Choroid plexus epithelial cell (primary cell): Measurements from ENCODE around the gene SVOP.
"Not testable (repeated sequence)": the region's sequence is repeated elsewhere in the genome, so short reads cannot be mapped to it uniquely, and the experiment has no call there.

ENCODE experiments used
- DNase-seq: peaks from one replicate; pipeline ENCODE4 v3.0.0-alpha.2; 2010; ENCODE audit warnings: low read depth
- H3K4me3 ChIP-seq: 2 replicates; pipeline ENCODE4 v1.5.1; 2011; ENCODE audit warnings: low read depth, mild to moderate bottlenecking, control low read depth, low read length, moderate library complexity
- TF ChIP-seq, protein P1 (sequence below): conservative IDR thresholded peaks from 2 replicates; pipeline ENCODE4 v1.5.1; 2011; ENCODE audit warnings: low read depth, mild to moderate bottlenecking, control low read depth, inconsistent platforms, low read length, moderate library complexity

The SVOP gene

DNA sequence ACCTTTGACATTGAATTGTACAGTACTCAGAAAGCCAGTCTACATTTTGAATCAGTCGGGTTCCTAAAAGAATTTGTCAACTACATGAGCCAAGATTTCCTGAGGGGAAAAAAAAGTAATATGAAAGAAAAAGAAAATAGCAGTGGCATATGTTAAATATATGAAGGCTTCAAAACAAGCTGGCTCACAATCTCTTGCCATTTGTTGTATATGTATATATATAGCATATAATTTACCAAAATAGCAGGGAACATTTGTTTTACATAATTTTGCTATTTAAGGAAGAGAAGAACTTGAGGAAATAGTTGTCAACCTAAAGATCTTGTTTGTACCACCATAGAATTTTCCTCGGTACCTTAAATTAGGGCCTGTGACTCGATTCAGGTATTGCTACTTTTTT lies 16.9 kb downstream of the SVOP start:
- no peak for DNase-seq
- no peak overlapping the region for H3K4me3 ChIP-seq
- TF ChIP-seq, protein P1, sequence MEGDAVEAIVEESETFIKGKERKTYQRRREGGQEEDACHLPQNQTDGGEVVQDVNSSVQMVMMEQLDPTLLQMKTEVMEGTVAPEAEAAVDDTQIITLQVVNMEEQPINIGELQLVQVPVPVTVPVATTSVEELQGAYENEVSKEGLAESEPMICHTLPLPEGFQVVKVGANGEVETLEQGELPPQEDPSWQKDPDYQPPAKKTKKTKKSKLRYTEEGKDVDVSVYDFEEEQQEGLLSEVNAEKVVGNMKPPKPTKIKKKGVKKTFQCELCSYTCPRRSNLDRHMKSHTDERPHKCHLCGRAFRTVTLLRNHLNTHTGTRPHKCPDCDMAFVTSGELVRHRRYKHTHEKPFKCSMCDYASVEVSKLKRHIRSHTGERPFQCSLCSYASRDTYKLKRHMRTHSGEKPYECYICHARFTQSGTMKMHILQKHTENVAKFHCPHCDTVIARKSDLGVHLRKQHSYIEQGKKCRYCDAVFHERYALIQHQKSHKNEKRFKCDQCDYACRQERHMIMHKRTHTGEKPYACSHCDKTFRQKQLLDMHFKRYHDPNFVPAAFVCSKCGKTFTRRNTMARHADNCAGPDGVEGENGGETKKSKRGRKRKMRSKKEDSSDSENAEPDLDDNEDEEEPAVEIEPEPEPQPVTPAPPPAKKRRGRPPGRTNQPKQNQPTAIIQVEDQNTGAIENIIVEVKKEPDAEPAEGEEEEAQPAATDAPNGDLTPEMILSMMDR, result no peak

DNA sequence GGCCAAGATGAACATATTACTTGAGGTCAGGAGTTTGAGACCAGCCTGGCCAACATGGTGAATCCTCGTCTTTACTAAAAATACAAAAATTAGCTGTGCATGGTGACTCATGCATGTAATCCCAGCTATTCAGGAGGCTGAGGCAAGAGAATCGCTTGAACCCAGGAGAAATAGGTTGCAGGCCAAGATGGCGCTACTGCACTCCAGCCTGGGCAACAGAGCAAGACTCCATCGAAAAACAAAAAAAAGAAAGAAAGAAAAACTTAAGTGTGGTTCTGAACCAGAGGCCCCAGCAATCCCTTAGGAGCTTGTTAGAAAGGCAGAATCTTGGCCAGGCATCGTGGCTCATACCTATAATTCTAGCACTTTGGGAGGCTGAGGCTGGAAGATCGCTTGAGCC lies 24.5 kb downstream of the SVOP start:
- TF ChIP-seq, protein P1, result no peak
- DNase-seq, result no peak

DNA sequence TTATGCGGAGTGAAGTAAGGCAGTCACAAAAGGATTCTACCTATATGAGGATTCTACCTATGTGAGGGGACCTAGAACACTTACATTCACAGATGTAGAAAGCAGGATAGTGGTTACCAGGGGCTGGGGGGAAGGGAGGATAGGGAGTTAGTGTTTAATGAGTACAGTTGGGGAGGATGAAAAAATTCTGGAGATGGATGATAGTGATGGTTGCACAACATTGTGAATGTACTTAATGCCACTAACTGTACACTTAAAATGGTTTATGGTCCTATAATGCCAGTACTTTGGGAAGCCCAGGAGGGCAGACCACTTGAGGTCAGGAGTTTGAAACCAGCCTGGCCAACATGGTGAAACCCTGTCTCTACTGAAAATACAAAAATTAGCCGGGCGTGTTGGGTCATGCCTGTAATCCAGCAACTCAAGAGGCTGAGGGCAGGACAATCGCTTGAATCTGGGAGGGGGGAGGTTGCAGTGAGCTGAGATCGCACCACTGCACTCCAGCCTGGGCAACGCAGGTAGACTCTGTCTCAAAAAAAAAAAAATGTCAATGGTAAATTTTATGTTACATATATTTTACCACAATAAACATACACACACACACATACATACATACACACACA lies 25.4 kb downstream of the SVOP start:
- no peak overlapping the region for H3K4me3 ChIP-seq

More for the DNA sequence above, 24.5 kb downstream of the SVOP start:
- H3K4me3 ChIP-seq, result no peak overlapping the region

DNA sequence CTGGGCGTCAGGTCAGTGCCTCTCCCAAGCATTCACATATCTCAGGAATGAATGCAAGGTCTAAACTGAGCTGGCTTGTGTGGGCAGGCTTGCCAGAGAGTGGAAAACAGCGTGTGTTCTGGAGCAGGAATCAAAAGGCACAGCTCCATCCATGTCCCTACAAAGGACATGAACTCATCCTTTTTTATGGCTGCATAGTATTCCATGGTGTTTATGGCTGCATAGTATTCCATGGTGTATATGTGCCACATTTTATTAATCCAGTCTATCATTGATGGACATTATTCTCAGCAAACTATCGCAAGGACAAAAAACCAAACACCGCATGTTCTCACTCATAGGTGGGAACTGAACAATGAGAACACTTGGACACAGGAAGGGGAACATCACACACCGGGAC lies 30.8 kb downstream of the SVOP start:
- DNase-seq, H3K4me3 ChIP-seq: not testable (repeated sequence)

More for the DNA sequence above, 25.4 kb downstream of the SVOP start:
- DNase-seq, result no peak
- TF ChIP-seq, protein P1, result no peak

DNA sequence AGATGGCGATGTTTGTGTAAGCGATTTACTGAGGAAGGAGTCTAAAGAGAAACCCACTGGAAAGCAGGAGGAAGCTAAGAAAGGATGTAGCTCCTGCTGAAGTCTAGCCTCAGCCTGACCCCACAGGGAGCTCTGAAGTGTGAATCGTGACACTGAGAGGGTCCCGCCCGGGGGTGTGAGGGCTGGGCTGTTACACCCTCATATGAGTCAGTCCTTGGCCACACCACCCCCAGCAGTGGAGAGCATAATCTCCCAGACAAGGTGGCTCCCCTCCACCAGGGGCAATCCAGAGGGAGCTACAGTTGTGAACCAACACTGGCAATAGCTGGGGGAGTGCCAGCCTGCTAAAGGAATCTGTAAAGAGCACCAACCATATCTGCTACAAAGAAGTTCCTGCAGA lies 31.5 kb downstream of the SVOP start:
- DNase-seq, result no peak
- TF ChIP-seq, protein P1, result no peak
- no peak overlapping the region for H3K4me3 ChIP-seq

DNA sequence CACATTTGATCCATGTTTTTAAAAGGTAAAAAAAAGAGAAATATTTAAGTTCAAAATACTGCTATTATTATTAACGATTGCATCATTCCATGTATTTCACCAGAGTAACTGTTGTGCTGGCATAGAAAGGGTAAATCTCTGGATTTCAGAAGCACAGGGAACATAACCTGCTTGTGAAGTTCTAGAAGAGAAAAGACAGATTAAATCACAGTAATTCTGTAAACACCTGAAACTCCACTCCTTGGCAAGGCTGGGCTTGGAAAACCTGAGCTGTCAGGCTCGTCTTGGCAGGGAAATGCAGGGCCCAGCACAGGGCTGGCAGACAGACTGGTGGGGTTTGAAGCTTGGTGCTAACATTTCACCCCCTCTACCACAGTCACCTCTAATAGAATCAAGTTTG lies 35.1 kb downstream of the SVOP start:
- TF ChIP-seq, protein P1, result no peak
- no peak overlapping the region for H3K4me3 ChIP-seq
- no peak for DNase-seq

DNA sequence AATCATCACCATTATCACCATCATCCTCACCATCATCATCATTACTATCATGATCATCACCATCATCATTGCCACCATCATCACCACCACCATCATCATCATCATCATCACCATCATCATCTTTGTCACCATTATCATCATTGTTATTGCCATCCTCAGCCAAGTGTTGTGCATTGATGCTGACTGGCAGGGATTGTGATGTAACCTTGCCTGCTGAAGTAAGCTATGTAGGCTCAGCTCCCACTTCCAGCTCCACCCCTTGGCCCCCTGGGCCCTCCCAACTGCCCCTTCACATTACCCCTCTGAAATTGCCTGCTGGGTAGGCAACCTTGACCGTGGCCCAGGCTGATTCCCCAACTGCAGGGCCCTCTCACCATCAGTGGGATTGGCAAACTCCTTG lies 37.6 kb downstream of the SVOP start:
- TF ChIP-seq, protein P1, result no peak
- H3K4me3 ChIP-seq, result no peak overlapping the region
- no peak for DNase-seq
